Activated T-helper 17 cell treated with anti-CD3 and anti-CD28 coated beads, Interleukin-2, amount 50 U/mL, for 72 hours (primary cell): Measurements from ENCODE around the gene IL1F10. TPM values are rescaled to one million over a fixed set of nuclear protein-coding genes. Genes with fewer than 3 reads are reported as not detected.

Source experiments
- ATAC-seq: fragments of 150-1000 bp; cut with Tn5 transposase; replicated peaks from 2 replicates; pipeline ENCODE4 v1.10.0; 2021; ENCODE audit warnings: mild to moderate bottlenecking, moderate library complexity
- H3K27ac Mint-ChIP-seq: one replicate; pipeline ENCODE4 v1.8.0; 2022; ENCODE audit warnings: mixed read lengths
- H3K27me3 Mint-ChIP-seq: one replicate; pipeline ENCODE4 v1.8.0; 2022; ENCODE audit warnings: mixed read lengths
- H3K36me3 Mint-ChIP-seq: one replicate; pipeline ENCODE4 v1.8.0; 2022; ENCODE audit warnings: low read depth, mild to moderate bottlenecking, mixed read lengths
- H3K4me1 Mint-ChIP-seq: one replicate; pipeline ENCODE4 v1.8.0; 2022; ENCODE audit warnings: mixed read lengths
- H3K4me3 Mint-ChIP-seq: one replicate; pipeline ENCODE4 v1.8.0; 2022; ENCODE audit warnings: mild to moderate bottlenecking, mixed read lengths
- H3K9me3 Mint-ChIP-seq: one replicate; pipeline ENCODE4 v1.8.0; 2022; ENCODE audit warnings: mixed read lengths
- total RNA-seq, 2 donors: library from RNA; stranded (reverse); gene quantifications; one replicate each; pipeline ENCODE4 v1.2.3, GENCODE V29; 2022

IL1F10 gene
- total RNA-seq: not detected

- peaks cover 10% of the 10 kb centered on the region for H3K27me3 Mint-ChIP-seq
- no peak within 1 kb of the TSS for H3K4me3 Mint-ChIP-seq
- H3K9me3 Mint-ChIP-seq: peaks cover 3% of the 10 kb centered on the region
- H3K4me1 Mint-ChIP-seq: no peaks in the 10 kb centered on the region
- no peak for ATAC-seq
- no peak within 1 kb of the TSS for H3K27ac Mint-ChIP-seq
- H3K36me3 Mint-ChIP-seq: no peaks in the 10 kb centered on the region
Measured at GRCh38 chr2:113067681-113068080, at the start of gene IL1F10. Gene IL1F10, plus strand, starts transcription at chr2:113067970. Its CDS starts 4,769 bp downstream, at chr2:113072739.

GRCh38 chr2:113018509-113018908 is 49.3 kb upstream of the IL1F10 start:
- Mint-ChIP-seq H3K4me3 (no peak overlapping the region), H3K4me1 (no peaks in the 10 kb centered on the region), H3K9me3 (peaks cover 11% of the 10 kb centered on the region), H3K27me3 (peaks cover 26% of the 10 kb centered on the region), H3K27ac (no peak overlapping the region), H3K36me3 (no peaks in the 10 kb centered on the region)
- ATAC-seq: no peak

GRCh38 chr2:113021312-113021711 is 46.5 kb upstream of the IL1F10 start:
- Mint-ChIP-seq H3K27ac (no peak overlapping the region), H3K9me3 (peaks cover 11% of the 10 kb centered on the region), H3K27me3 (peaks cover 32% of the 10 kb centered on the region), H3K4me3 (no peak overlapping the region), H3K36me3 (no peaks in the 10 kb centered on the region), H3K4me1 (no peaks in the 10 kb centered on the region)
- no peak for ATAC-seq

- ATAC-seq: no peak
- no peak overlapping the region for H3K27ac Mint-ChIP-seq
- no peak overlapping the region for H3K4me3 Mint-ChIP-seq
Measured at GRCh38 chr2:113024764-113025163, 43.0 kb upstream of the IL1F10 start.

GRCh38 chr2:113025737-113026136 is 42.0 kb upstream of the IL1F10 start:
- Mint-ChIP-seq H3K27ac (no peak overlapping the region), H3K4me1 (no peaks in the 10 kb centered on the region), H3K4me3 (no peak overlapping the region), H3K9me3 (no peaks in the 10 kb centered on the region), H3K36me3 (no peaks in the 10 kb centered on the region), H3K27me3 (peaks cover 31% of the 10 kb centered on the region)
- ATAC-seq: no peak

More at GRCh38 chr2:113024764-113025163, 43.0 kb upstream of the IL1F10 start:
- peaks cover 28% of the 10 kb centered on the region for H3K27me3 Mint-ChIP-seq
- no peaks in the 10 kb centered on the region for H3K36me3 Mint-ChIP-seq
- no peaks in the 10 kb centered on the region for H3K4me1 Mint-ChIP-seq
- no peaks in the 10 kb centered on the region for H3K9me3 Mint-ChIP-seq

- Mint-ChIP-seq H3K4me3 (no peak overlapping the region), H3K4me1 (no peaks in the 10 kb centered on the region), H3K9me3 (no peaks in the 10 kb centered on the region), H3K27ac (no peak overlapping the region), H3K27me3 (peaks cover 31% of the 10 kb centered on the region), H3K36me3 (no peaks in the 10 kb centered on the region)
- ATAC-seq: no peak
Measured at GRCh38 chr2:113027691-113028090, 40.1 kb upstream of the IL1F10 start.

GRCh38 chr2:113028112-113028511 is 39.7 kb upstream of the IL1F10 start:
- H3K27ac Mint-ChIP-seq: no peak overlapping the region
- no peak overlapping the region for H3K4me3 Mint-ChIP-seq
- no peaks in the 10 kb centered on the region for H3K36me3 Mint-ChIP-seq
- no peaks in the 10 kb centered on the region for H3K4me1 Mint-ChIP-seq
- no peaks in the 10 kb centered on the region for H3K9me3 Mint-ChIP-seq
- H3K27me3 Mint-ChIP-seq: peaks cover 31% of the 10 kb centered on the region
- ATAC-seq: no peak

GRCh38 chr2:113032737-113033136 is 35.0 kb upstream of the IL1F10 start:
- Mint-ChIP-seq H3K27ac (no peak overlapping the region), H3K36me3 (no peaks in the 10 kb centered on the region), H3K27me3 (peaks cover 12% of the 10 kb centered on the region), H3K4me1 (no peaks in the 10 kb centered on the region), H3K9me3 (no peaks in the 10 kb centered on the region), H3K4me3 (no peak overlapping the region)
- ATAC-seq: no peak

GRCh38 chr2:113034016-113034415 is 33.8 kb upstream of the IL1F10 start:
- Mint-ChIP-seq H3K36me3 (no peaks in the 10 kb centered on the region), H3K4me1 (no peaks in the 10 kb centered on the region), H3K9me3 (no peaks in the 10 kb centered on the region), H3K27ac (no peak overlapping the region), H3K27me3 (peaks cover 10% of the 10 kb centered on the region), H3K4me3 (no peak overlapping the region)
- ATAC-seq: no peak

- Mint-ChIP-seq H3K4me3 (no peak overlapping the region), H3K27me3 (no peaks in the 10 kb centered on the region), H3K36me3 (no peaks in the 10 kb centered on the region), H3K27ac (no peak overlapping the region), H3K9me3 (no peaks in the 10 kb centered on the region), H3K4me1 (no peaks in the 10 kb centered on the region)
- no peak for ATAC-seq
Measured at GRCh38 chr2:113036763-113037162, 31.0 kb upstream of the IL1F10 start.

- no peak overlapping the region for H3K4me3 Mint-ChIP-seq
- H3K27me3 Mint-ChIP-seq: no peaks in the 10 kb centered on the region
- H3K9me3 Mint-ChIP-seq: no peaks in the 10 kb centered on the region
- ATAC-seq: no peak
- no peaks in the 10 kb centered on the region for H3K4me1 Mint-ChIP-seq
- H3K27ac Mint-ChIP-seq: no peak overlapping the region
- no peaks in the 10 kb centered on the region for H3K36me3 Mint-ChIP-seq
Measured at GRCh38 chr2:113038291-113038690, 29.5 kb upstream of the IL1F10 start.

GRCh38 chr2:113039158-113039557 is 28.6 kb upstream of the IL1F10 start:
- no peak overlapping the region for H3K4me3 Mint-ChIP-seq

GRCh38 chr2:113039719-113040118 is 28.1 kb upstream of the IL1F10 start:
- Mint-ChIP-seq H3K36me3 (no peaks in the 10 kb centered on the region), H3K4me3 (no peak overlapping the region), H3K4me1 (no peaks in the 10 kb centered on the region), H3K27ac (no peak overlapping the region), H3K27me3 (no peaks in the 10 kb centered on the region), H3K9me3 (no peaks in the 10 kb centered on the region)
- ATAC-seq: no peak

More at GRCh38 chr2:113039158-113039557, 28.6 kb upstream of the IL1F10 start:
- Mint-ChIP-seq H3K36me3 (no peaks in the 10 kb centered on the region), H3K27me3 (no peaks in the 10 kb centered on the region), H3K4me1 (no peaks in the 10 kb centered on the region), H3K27ac (no peak overlapping the region), H3K9me3 (no peaks in the 10 kb centered on the region)
- ATAC-seq: no peak

GRCh38 chr2:113041871-113042270 is 25.9 kb upstream of the IL1F10 start:
- H3K27ac Mint-ChIP-seq: no peak overlapping the region
- H3K4me1 Mint-ChIP-seq: no peaks in the 10 kb centered on the region
- no peak for ATAC-seq
- H3K36me3 Mint-ChIP-seq: no peaks in the 10 kb centered on the region
- no peaks in the 10 kb centered on the region for H3K9me3 Mint-ChIP-seq
- H3K4me3 Mint-ChIP-seq: no peak overlapping the region
- no peaks in the 10 kb centered on the region for H3K27me3 Mint-ChIP-seq

GRCh38 chr2:113046465-113046864 is 21.3 kb upstream of the IL1F10 start:
- Mint-ChIP-seq H3K4me1 (no peaks in the 10 kb centered on the region), H3K36me3 (no peaks in the 10 kb centered on the region), H3K4me3 (no peak overlapping the region), H3K9me3 (no peaks in the 10 kb centered on the region), H3K27ac (no peak overlapping the region), H3K27me3 (peaks cover 4% of the 10 kb centered on the region)
- no peak for ATAC-seq
